HepG2 (cell line): ENCODE measurements around the gene PNLDC1. TPM values are rescaled to one million over a fixed set of nuclear protein-coding genes. Genes with fewer than 3 reads are reported as not detected.
A peak's percentile ranks its signal among the peaks of the same experiment; 100 is the strongest.

Experiments
- FIP1L1 ChIP-seq: fragments of 200-400 bp; formaldehyde crosslinking; IDR thresholded peaks from 2 replicates; pipeline ENCODE4 v1.6.1; 2018; ENCODE audit warnings: low read depth, mild to moderate bottlenecking, low read length, moderate library complexity, borderline replicate concordance; ENCODE audit not compliant: insufficient read depth
- GLI4 ChIP-seq: sonication (generic); formaldehyde crosslinking; IDR thresholded peaks from 2 replicates; pipeline ENCODE4 v1.5.1; 2020; ENCODE audit warnings: missing genetic modification reagents, mild to moderate bottlenecking, moderate library complexity, borderline replicate concordance
- HDAC6 ChIP-seq: fragments of 200-600 bp; sonication (generic); IDR thresholded peaks from 2 replicates; pipeline ENCODE4 v1.7.0; 2017; ENCODE audit warnings: mild to moderate bottlenecking, antibody characterized with exemption, low read length, low read depth
- HINFP ChIP-seq: sonication (generic); formaldehyde crosslinking; IDR thresholded peaks from 2 replicates; pipeline ENCODE4 v1.4.0; 2020; ENCODE audit warnings: low read depth, mild to moderate bottlenecking, missing genetic modification reagents
- JUND ChIP-seq: sonication (generic); formaldehyde crosslinking; IDR thresholded peaks from 2 replicates; pipeline ENCODE4 v1.8.0; 2022; ENCODE audit warnings: mild to moderate bottlenecking, missing genetic modification reagents
- KDM5B ChIP-seq: sonication (generic); formaldehyde crosslinking; IDR thresholded peaks from 2 replicates; pipeline ENCODE4 v1.4.0; 2020; ENCODE audit warnings: missing genetic modification reagents, mild to moderate bottlenecking, borderline replicate concordance
- MED1 ChIP-seq: sonication (generic); formaldehyde crosslinking; IDR thresholded peaks from 2 replicates; pipeline ENCODE4 v1.4.0; 2020; ENCODE audit warnings: missing genetic modification reagents
- NAIF1 ChIP-seq: sonication (generic); formaldehyde crosslinking; IDR thresholded peaks from 2 replicates; pipeline ENCODE4 v1.5.0; 2020; ENCODE audit warnings: mild to moderate bottlenecking, missing genetic modification reagents, borderline replicate concordance
- NFIC ChIP-seq: IDR thresholded peaks from 2 replicates; pipeline ENCODE4 v1.6.1; 2012; ENCODE audit warnings: mild to moderate bottlenecking, low read length, inconsistent platforms
- PHF20 ChIP-seq: sonication (generic); formaldehyde crosslinking; IDR thresholded peaks from 2 replicates; pipeline ENCODE4 v1.5.0; 2020; ENCODE audit warnings: mild to moderate bottlenecking, missing genetic modification reagents
- SP2 ChIP-seq: sonication (generic); formaldehyde crosslinking; IDR thresholded peaks from 2 replicates; pipeline ENCODE4 v1.5.1; 2020; ENCODE audit warnings: mild to moderate bottlenecking, missing genetic modification reagents
- TOPORS ChIP-seq: sonication (generic); formaldehyde crosslinking; IDR thresholded peaks from 2 replicates; pipeline ENCODE4 v1.8.0; 2023; ENCODE audit warnings: mild to moderate bottlenecking, missing genetic modification reagents
- ZBED4 ChIP-seq: sonication (generic); formaldehyde crosslinking; IDR thresholded peaks from 2 replicates; pipeline ENCODE4 v1.4.0; 2020; ENCODE audit warnings: missing genetic modification reagents, borderline replicate concordance
- ZNF24 ChIP-seq: fragments of 450-650 bp; IDR thresholded peaks from 2 replicates; pipeline ENCODE4 v1.6.1; 2017; ENCODE audit warnings: antibody characterized with exemption, mild to moderate bottlenecking
- ZNF672 ChIP-seq: sonication (generic); formaldehyde crosslinking; IDR thresholded peaks from 2 replicates; pipeline ENCODE4 v1.8.1; 2022; ENCODE audit warnings: missing genetic modification reagents
- ZNF709 ChIP-seq: sonication (generic); formaldehyde crosslinking; IDR thresholded peaks from 2 replicates; pipeline ENCODE4 v1.5.0; 2020; ENCODE audit warnings: mild to moderate bottlenecking, missing genetic modification reagents
- ZNF746 ChIP-seq: sonication (generic); formaldehyde crosslinking; IDR thresholded peaks from 2 replicates; pipeline ENCODE4 v1.8.0; 2022; ENCODE audit warnings: mild to moderate bottlenecking, missing genetic modification reagents
- ZNF784 ChIP-seq: sonication (generic); formaldehyde crosslinking; IDR thresholded peaks from 2 replicates; pipeline ENCODE4 v1.5.1; 2020; ENCODE audit warnings: missing genetic modification reagents, mild to moderate bottlenecking, borderline replicate concordance
- ZSCAN20 ChIP-seq: sonication (generic); formaldehyde crosslinking; IDR thresholded peaks from 2 replicates; pipeline ENCODE4 v1.4.0; 2020; ENCODE audit warnings: missing genetic modification reagents, mild to moderate bottlenecking, borderline replicate concordance
- polyA plus RNA-seq, 8 experiments: library from polyadenylated mRNA; depleted of rRNA in 3 of 8; stranded (reverse) in 7 of 8; unstranded in 1 of 8; fragments of >200 nt; fragmentation: Illumina TruSeq in 4 of 8; extraction: Trizol in 4 of 8; gene quantifications; 2 replicates each; pipeline versions ENCODE4 v1.2.1 to v1.2.3, GENCODE V29; 2011 to 2016; ENCODE audit warnings: low read depth in 4 of 8, missing spikeins in 1 of 8, mixed read lengths in 1 of 8; ENCODE audit not compliant: insufficient read depth in 1 of 8
- total RNA-seq, 5 experiments: library from RNA; depleted of rRNA; stranded (reverse); fragments of >200 nt; fragmentation: Illumina TruSeq; extraction: Trizol; gene quantifications; 2 replicates each; pipeline ENCODE4 v1.2.3, GENCODE V29; 2016; ENCODE audit warnings: low read depth in 1 of 5
- TF ChIP-seq, protein P1 (sequence below): sonication (generic); formaldehyde crosslinking; IDR thresholded peaks from 2 replicates; pipeline ENCODE4 v1.5.0; 2020; ENCODE audit warnings: mild to moderate bottlenecking, low read depth, missing genetic modification reagents, borderline replicate concordance
- TF ChIP-seq, protein P2 (sequence below): sonication (generic); formaldehyde crosslinking; IDR thresholded peaks from 2 replicates; pipeline ENCODE4 v1.5.1; 2020; ENCODE audit warnings: mild to moderate bottlenecking, moderate library complexity, missing genetic modification reagents

Gene PNLDC1
- total and polyA plus RNA-seq, 2 of the 13 experiments (the other 11 are each of a cell fraction or from before 2014, with no cell fraction given): not detected

DNA sequence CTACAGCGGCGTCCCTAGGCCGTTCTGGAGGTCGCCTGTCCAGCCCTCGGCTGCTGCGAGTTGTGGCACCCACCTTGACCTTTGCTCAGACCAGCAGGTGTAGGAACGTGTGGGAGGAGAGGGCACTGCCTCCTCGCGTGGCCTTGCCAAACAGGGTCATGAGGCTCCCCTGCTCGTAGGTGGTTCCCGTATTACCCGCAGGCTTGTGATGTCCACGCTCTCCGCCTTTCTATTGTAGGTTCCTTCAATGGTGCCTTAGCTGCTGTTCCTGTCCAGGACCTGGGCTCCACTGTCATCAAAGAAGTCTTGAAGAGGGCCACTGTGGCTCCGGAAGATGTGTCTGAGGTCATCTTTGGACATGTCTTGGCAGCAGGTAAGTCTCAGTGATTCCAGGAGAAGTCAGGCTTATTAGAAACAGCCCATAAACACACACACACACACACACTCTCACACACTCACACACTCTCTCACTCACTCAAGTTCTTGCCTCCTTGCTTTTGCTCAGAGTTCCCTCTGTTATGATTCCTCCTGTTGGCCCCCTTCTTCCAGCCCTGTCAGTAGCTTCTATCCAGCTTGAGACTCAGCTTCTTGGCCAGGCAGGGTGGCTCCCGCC is 37.3 kb upstream of the PNLDC1 start (continued):
- TF ChIP-seq ZSCAN20 (CRISPR knock-in tag) (no peak), NFIC (no peak), HDAC6 (no peak), HINFP (CRISPR knock-in tag) (0 out of 2 replicates have a peak, but pooled peaks have one; percentile 22), ZNF24 (no peak), SP2 (CRISPR knock-in tag) (no peak), JUND (peak; percentile 82; the same call in 1 of the 2 replicates), ZBED4 (CRISPR knock-in tag) (no peak), TOPORS (0 out of 2 replicates have a peak, but pooled peaks have one; percentile 58), FIP1L1 (no peak), MED1 (CRISPR knock-in tag) (peak; percentile 61; the same call in 1 of the 2 replicates), ZNF709 (CRISPR knock-in tag) (peak; percentile 72; the same call in 1 of the 2 replicates), KDM5B (CRISPR knock-in tag) (peak; percentile 52), NAIF1 (CRISPR knock-in tag) (no peak; the same call in 1 of the 2 replicates), GLI4 (0 out of 2 replicates have a peak, but pooled peaks have one; percentile 45), ZNF746 (CRISPR knock-in tag) (peak; percentile 81; the same call in 1 of the 2 replicates), ZNF672 (CRISPR knock-in tag) (no peak), ZNF784 (CRISPR knock-in tag) (0 out of 2 replicates have a peak, but pooled peaks have one; percentile 59), PHF20 (CRISPR knock-in tag) (peak; percentile 61; the same call in 1 of the 2 replicates)
- TF ChIP-seq, protein P1, sequence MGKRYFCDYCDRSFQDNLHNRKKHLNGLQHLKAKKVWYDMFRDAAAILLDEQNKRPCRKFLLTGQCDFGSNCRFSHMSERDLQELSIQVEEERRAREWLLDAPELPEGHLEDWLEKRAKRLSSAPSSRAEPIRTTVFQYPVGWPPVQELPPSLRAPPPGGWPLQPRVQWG (CRISPR knock-in tag): no peak
- TF ChIP-seq, protein P2, sequence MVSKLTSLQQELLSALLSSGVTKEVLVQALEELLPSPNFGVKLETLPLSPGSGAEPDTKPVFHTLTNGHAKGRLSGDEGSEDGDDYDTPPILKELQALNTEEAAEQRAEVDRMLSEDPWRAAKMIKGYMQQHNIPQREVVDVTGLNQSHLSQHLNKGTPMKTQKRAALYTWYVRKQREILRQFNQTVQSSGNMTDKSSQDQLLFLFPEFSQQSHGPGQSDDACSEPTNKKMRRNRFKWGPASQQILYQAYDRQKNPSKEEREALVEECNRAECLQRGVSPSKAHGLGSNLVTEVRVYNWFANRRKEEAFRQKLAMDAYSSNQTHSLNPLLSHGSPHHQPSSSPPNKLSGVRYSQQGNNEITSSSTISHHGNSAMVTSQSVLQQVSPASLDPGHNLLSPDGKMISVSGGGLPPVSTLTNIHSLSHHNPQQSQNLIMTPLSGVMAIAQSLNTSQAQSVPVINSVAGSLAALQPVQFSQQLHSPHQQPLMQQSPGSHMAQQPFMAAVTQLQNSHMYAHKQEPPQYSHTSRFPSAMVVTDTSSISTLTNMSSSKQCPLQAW (CRISPR knock-in tag): no peak
